ENCODE results near the gene SAMD13.
A peak's percentile ranks its signal among the peaks of the same experiment; 100 is the strongest.

SAMD13 gene, protein sequence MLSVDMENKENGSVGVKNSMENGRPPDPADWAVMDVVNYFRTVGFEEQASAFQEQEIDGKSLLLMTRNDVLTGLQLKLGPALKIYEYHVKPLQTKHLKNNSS

DNA sequence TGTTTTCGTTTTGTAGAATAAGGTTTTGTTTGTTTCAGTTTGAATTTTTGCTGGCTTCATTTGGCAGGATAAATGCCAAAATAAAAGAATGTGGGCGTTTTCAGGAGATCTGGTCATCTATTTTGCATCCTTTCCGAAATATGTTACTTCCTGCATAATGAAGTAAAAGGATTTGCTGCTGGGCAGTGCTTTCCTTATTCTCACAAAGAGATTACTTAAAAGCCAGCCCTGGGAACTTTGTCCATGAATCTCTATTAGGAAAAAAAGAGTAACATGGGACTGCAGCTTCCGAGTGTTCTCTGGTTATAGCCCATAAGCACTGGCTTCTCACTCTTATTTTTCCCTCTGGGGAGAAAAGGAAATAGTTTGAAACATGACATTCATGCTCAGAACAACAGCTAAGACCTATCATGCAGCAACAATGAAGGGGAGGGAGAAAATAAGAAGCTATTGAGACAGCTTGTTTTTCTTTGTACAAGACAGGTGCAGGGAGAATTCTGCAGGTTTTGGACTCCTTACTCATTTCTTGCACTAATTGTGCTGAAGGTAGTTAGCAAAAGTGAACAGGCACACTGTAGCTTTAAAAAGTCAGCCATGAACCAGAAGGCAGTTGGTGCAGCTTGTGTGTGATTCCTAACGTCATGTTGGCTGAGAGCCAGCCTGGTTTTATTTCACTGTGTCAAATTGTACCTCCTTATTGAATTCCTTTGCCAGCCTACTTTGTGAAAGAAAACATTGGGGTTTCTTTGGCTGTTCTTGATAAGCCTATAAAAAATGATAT lies at the start of gene SAMD13:
TSS of gene SAMD13 (plus strand) at position 705 of the 781 bp plus-strand sequence. CDS start 1,527 bp downstream, outside the sequence.
- peak; percentile 94 for DNase-seq (ENCODE audit: low spot score)

DNA sequence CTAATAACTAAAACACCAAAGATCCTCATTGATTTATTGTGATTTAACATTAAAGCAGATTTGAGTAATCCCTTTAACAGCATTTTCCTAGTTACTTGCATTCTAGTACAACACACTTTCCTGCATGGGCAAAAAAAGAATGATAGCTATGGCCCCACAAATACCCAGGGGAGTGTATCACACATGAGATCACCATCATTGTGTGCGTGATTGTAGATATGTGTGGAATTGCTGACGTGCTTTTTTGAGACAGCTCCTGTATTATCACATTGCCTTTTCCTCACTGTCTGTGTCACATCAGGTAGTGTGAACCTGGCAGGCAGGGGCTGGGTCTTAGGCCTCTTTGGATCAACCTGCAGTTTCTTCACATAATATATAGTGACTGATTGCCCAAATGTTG lies 48.5 kb upstream of the SAMD13 start:
- DNase-seq (ENCODE audit: low spot score), result no peak

DNA sequence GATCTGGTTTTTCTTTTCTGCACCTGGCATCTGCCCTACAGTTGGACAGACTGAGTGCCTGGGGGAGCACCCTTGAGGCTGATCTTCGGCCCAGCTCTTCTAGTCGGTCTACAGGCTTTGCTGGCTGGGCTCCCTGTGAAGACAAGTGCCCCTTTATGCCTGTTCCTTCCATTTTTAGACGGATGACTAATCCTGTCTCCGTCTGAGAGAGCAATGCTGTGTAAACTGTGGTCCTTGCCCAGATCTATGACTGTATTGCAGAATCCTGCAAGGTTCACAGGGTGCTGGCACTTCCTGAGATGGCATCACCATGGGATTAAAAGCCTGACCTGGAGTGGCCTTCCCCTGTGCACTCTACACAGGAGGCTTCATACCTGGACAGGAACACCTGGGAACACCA lies 47.6 kb upstream of the SAMD13 start:
- peak; percentile 98 for DNase-seq (ENCODE audit: low spot score)

DNA sequence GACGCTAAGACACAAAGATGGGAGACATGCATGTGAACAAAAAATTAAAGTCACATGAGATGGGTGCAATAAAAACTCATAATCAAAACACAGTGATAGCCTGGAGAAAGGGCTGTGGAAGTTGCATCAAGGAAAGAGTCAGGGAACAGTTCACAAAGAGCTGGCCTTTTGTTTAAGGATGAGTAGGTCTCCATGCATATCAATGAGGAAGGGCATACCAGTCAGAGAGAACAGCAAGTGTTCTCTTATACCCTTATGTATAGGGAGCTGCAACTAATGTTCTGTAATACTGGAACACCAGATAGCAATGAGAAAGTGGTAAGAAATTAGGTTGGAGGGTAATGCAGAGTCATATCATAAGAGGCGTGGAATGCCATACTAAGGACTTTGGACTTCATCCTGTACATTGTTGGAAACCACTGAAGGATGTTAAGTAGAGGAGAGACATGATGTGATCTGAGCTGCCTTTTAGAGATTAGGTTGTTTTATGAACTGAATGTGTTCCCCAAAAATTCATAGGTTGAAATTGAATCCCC lies 46.7 kb upstream of the SAMD13 start:
- DNase-seq (ENCODE audit: low spot score), result peak; percentile 12

DNA sequence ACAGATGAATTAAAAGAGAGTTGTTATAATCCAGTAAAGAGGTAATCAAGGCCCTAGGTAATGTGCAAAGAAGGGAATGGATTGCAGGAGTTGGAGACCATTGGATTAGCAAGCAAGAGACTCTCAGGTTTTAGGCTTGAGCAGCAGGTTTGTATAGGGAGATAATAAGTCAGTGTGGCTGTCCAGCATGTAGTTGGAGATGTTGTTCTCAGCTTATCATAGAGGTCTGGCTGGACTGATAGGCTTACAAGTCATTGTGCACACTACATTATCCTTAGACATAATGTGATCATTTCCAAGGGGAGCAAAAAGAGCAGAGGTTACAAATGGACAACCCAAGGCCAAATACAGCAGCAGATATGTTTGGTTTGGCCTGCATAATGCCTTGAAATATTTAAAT lies 45.9 kb upstream of the SAMD13 start:
- no peak for DNase-seq (ENCODE audit: low spot score)

DNA sequence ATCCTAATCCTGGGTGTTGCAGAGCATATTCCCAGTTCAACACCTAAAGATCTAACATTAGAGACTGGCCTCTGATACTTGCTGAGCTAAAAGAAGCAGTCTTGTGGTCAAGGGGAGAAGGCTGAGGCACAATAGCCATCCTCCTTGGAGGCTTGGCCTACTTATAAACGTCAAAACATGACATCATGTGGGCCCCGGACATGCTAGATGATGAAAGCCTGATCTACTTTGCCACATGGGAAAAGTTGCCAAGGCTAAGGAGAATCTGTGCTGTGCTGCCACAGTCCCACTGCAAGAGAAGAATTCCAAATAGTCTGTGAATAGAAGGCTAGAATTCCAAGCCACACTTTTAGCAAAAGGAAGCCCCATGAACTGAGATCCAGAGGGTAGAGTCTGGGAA lies 43.9 kb upstream of the SAMD13 start:
- peak; percentile 9 for DNase-seq (ENCODE audit: low spot score)

DNA sequence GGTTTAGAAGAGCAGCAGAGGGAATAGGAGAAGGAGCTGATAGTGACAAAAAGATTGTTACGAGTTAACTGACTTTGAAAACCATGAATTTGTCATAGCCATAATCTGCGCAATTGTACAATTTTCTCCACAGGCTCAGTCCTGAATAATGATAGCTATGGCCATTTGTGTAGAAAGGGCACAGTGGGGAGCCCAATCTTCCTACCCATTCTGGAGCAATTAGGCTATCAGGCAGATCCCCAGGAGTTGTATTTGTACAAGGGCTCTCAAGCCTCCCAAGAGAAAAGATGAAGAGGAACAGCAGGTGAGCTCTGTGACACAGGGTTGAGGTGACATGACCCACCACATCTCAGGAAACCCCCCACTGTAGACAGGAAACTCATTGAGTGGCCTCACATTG lies 42.1 kb upstream of the SAMD13 start:
- DNase-seq (ENCODE audit: low spot score), result no peak

DNA sequence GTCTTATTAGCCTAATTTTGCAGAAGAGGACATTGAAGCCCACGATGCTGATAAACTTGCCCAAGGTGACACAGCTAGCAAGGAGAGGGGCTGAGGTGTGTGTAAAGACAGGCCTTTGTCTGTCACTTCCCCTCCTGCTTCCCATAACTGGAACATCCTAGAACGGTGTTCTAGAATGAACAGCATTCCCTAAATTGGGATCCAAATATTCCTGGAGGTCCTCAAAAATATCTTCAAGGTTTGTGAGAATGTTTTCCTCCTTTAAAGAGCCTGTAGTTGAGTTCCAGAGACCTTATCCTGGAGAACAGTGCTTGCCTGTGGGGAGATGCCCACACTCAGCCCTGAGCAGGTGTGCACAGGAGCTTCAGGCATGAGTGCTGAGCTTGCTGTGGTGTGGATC lies 41.5 kb upstream of the SAMD13 start:
- no peak for DNase-seq (ENCODE audit: low spot score)

DNA sequence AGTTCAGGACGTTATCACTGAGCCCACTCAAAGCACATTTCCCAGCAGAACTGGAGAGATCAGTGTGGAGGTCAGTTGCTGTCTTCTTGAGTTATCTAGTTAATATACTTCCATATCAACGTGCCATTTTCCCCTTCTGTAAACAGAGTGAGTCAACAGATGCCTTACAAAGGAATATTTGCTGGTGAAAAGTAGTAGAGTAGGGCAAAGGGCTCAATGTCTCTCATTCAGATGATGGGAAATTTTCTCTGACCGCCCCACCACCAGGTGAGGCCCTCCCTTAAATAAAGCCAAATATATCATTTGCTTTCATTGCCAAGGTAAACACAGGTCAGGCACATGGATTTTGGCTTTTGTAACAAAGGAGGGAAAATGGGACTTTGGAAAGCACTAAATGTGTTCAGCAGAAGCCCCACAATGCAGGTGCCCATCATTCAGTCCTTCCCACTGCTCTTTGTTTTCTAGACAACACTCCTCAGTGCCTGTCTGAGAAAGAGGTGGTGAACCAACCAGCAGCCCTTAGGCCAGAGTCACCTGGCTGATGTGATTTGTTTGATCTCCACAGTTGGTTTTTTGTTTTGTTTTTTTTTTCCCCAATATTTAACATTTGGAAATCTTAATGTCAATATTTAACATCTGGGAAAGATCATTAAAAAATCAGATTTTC lies 40.5 kb upstream of the SAMD13 start:
- DNase-seq (ENCODE audit: low spot score), result no peak

DNA sequence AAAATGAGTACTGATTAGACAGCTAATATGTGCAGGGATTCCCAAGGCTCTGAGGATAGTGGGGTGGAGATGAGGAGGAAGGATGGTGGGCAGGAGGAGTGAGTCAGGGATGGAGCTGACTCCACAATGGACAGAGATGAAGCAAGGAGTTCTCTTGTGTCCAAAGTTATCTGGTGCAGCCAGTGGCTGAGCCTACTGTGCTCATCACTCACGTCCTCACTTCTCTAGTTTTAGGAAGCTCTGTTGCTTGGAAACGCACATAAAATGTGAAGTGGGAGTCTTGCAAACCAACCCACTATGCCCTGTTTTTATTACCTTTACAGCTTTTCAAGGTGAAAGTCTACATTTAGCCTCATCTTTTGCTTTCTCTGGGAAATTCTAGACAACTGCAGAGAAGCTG lies 36.5 kb upstream of the SAMD13 start:
- DNase-seq (ENCODE audit: low spot score), result no peak

DNA sequence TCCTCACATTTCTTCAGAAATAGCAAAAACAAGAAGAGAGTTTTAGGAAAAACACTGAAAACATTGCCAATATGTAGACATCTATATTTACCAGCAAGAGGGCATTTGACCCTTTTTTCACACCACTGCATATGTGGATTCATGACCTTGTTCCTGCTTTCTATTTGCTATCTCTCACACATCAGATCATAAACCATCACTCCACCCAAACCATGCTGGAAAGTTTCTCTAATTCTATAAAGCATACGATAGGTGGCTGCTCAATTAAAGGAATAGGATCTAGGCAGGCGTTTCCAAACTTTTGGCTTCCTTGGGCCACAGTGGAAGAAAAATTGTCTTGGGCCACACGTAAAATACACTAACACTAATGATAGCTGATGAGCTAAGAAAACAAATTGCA lies 35.6 kb upstream of the SAMD13 start:
- DNase-seq (ENCODE audit: low spot score), result no peak

DNA sequence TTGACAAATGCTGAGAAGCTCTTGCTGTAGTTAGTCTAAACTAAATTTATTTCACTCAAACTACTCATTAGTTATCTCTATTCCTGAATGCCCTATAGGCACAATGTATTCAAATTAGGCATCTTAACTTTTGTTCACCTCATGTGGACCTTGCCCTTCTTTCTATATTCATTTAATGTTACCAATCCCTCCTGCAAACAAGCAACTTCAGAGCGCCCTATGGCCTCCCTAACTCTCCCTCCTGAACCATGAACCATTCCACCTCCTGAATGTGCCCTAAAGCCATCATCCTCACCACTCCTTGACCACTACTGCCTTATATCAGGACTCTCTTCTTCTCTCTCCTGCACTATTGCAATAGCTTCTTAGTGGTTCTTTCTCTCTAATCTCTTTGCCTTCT lies 34.8 kb upstream of the SAMD13 start:
- no peak for DNase-seq (ENCODE audit: low spot score)

DNA sequence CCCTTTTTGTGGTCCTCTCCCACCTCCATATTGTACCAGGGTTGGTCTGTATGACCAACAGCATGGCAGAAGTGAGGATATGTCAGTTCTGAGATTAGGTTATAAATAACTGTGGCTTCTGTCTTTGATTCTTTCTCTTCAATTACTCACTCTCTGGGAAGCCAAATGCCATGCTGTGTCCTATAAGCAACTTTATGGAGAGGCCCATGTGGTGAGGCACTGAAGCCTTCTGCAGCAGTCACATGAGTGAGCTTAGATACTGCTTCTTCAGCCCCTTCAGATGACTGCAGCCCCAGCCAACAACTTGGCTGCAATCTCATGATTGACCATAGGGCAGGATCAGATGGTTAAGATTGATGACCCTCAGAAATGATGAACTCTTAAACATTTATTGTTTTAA lies 34.0 kb upstream of the SAMD13 start:
- no peak for DNase-seq (ENCODE audit: low spot score)

DNA sequence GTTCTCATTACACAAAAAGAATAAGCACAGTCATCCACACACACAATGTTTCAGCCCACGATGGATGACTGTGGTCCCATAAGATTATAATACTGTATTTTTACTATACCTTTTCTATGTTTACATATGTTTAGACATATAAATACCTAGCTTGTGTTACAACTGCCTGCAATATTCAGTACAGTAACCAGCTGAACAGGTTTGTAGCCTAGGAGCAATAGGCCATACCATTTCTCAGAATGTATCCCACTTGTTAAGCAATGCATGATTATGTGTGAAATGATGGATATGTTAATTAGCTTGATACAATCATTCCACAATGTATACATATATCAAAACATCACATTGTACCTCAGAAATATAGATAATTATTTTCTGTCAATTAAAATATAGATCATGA lies 33.2 kb upstream of the SAMD13 start:
- DNase-seq (ENCODE audit: low spot score), result no peak

DNA sequence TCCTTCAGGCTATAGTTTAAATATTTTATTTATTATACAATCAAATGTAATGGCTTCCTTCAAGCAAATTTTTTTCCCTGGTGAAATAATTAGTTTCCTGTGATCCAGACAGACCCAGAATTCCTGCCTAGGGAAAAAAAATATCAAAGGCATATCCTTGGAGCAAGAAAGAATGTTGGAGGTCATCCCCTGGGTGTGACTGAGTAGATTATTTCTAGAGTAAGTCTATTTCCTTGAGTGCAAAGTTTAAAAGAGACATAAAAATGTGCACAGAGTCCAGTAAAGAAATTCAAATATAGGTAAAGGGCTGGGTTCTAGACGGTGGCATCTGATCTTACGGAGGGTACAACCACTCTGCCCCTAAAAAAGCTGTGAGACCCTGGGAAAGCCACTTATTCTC lies 32.2 kb upstream of the SAMD13 start:
- DNase-seq (ENCODE audit: low spot score), result no peak

DNA sequence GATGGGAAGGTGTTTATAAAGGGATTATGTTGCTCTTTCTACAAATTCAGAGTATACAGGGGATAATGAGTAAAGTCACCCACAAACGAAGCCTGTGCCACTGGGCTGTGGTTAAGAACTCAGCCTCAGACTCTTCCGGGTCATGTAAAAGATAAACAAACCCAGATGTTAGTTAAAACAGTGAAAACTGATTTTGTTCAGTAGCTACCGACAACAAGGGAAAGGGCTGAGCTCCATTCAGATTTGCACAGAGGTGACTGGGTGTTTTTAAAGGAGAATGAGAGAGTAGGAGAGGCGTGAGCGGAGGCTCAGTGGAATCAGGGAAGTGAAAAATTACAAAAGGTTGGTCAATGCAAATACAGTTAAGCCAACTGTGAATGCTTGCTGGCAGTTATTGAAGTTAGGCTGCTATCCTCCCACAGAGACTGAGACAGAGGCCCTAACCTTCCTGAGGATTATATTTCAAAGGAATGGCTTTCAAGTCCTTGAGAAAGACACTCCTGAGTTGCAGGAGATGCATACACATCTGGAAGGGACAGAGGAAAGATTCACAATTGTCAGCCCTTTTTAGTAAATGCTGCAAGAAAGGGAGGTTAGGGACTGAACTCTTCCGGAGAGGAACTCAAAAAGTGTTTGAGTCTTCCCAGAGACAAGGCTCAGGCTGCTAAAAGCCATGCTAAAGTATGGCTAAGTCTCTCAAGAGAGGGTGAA lies 29.9 kb upstream of the SAMD13 start:
- DNase-seq (ENCODE audit: low spot score), result no peak

DNA sequence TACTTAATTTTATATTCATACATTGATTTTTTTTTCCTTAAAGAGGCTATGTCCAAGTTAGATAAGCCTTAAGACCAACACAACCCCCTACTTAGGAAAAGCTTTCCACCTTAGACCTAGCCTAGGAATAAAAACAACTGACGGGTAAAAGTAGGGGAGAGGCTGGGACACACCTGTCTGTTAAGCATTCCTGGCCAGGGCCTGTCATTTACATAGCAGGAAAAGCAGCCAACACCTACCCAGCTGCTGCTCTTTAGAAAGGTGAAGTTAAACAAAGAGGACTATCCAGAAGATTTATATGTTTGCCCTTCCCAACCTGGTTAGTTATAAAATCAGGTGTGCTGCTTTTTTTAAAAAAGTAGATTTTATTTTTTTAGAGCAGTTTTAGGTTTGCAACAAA lies 29.1 kb upstream of the SAMD13 start:
- DNase-seq (ENCODE audit: low spot score), result no peak

DNA sequence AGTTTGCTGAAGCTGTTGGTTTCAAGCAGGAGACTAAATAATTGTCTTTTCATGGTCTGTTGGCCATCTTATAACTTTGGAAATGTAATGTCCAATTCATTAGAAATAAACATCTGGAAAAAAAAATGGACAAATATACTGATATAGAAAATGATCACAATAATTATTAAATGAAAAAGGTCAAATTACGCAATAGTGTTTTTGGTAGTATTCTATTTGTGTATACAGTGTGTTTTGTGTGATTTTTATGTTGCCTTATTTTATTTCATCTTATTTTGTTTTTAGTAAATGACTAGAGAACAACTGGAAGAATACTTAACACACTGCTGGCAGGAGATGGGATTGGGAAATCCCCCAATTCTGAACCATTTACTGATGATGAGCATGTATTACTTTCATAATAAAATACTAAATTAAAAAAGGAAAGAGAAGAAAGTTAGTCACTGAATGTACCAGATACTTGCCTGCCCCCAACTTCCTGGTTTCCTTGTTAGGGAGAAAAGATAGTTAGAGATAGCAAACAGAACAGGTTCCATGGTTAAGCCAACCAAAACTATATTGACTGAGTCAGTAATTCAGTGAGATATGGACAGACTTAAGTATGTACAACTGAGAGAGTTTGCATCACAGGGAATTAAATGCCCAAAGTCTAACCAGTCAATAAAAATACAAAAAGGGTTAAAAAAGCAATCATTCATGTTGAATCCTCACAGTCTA lies 24.0 kb upstream of the SAMD13 start:
- no peak for DNase-seq (ENCODE audit: low spot score)

DNA sequence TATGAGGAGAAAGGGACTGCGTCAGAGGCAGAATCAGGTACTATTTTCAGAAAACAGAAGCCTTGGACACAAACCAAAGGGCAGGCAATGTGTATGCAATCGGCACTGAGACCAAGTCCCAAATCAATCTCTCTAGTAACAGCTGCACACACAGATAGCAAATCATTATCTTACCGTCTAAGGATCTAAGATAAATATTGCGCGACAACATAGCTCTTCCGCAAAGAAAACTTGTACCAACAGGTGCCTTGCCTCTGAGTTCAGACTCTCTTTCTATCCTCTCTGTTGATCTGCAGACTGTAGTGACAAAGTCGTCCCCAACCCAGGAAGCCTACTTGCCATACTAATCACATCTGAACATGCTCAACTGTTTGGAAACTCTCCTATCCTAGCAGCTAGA lies 22.6 kb upstream of the SAMD13 start:
- DNase-seq (ENCODE audit: low spot score), result no peak

DNA sequence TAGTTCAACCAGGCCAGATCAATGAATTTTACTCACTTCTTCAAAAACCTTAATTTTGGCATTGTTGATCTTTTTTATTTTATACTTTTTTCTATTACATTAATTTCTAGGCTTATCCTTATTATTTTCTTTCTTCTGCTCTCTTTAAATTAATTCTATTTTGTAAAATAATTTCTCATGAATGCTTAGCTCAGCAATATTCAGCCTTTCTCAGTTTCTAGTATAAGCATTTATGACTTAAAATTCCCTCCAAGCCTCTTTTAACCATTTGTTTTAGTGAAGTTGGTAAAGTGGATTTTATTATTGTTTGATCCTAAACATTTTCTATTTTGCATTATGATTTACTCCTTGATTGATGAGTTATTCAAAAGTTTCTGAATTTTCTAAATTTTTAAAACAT lies 20.6 kb upstream of the SAMD13 start:
- no peak for DNase-seq (ENCODE audit: low spot score)

DNA sequence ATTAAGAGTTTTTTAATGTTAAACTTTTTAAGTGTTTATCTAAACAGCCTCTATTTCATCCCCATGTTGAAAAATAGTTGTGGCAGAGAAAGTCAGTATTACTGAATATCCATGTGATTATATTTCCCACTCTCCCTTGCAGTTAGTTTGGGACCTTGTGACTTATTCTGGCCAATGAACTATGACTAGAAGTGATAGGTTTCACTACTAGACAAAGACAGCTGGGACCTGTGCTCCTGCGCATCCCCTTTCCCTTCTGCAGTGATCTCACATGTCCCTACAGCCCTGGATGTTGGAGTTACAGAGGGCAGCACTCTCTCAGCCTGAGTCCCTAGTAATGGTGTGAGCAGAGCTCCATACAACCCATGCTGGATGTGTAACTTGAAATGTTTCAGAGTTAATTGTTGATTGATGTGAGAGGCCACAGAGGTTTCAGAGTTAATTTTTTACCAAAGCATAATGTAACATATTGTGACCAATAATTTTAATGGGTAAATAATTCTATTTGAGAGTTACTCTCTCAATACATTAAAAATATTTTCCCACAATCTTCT lies 18.7 kb upstream of the SAMD13 start:
- DNase-seq (ENCODE audit: low spot score), result no peak

DNA sequence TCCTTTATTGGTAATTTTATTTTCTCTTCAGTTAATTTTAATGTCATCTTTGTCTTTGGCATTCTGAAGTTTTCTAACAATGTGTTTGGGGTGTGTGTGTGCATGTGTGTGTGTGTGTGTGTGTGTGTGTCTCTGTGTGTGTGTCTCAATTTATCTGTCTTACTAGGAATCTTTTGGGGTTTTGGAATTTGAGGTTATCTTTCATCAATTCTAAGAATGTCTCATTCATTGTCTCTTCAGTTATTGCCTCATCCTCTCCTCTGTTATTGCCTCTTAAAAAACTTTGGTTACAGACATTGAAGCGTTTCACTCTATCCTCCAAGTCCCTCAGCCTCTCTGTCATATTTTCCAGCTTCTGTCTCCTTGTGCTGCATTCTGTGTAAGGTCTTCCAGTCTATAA lies 18.1 kb upstream of the SAMD13 start:
- DNase-seq (ENCODE audit: low spot score), result no peak
